SK-N-SH treated with all-trans-retinoic acid at 6 μM for 48 hours (cell line): ENCODE measurements around the gene PRSS33.

ENCODE experiments used
- CSDC2 ChIP-seq: fragments of 250-450 bp; sonication (Bioruptor Pico); IDR thresholded peaks from 2 replicates; pipeline ENCODE4 v1.5.0; 2020; ENCODE audit warnings: mild to moderate bottlenecking, moderate library complexity
- ESRRG ChIP-seq: fragments of 250-450 bp; sonication (Bioruptor Pico); IDR thresholded peaks from 2 replicates; pipeline ENCODE4 v1.6.1; 2021; ENCODE audit warnings: mild to moderate bottlenecking
- PATZ1 ChIP-seq: fragments of 250-450 bp; sonication (Bioruptor Pico); IDR thresholded peaks from 2 replicates; pipeline ENCODE4 v1.8.0; 2020; ENCODE audit warnings: mild to moderate bottlenecking, moderate library complexity, borderline replicate concordance
- TSHZ2 ChIP-seq: fragments of 250-450 bp; sonication (Bioruptor Pico); IDR thresholded peaks from 2 replicates; pipeline ENCODE4 v1.5.0; 2020; ENCODE audit warnings: mild to moderate bottlenecking, moderate library complexity
- ZNF70 ChIP-seq: fragments of 450-650 bp; formaldehyde crosslinking; IDR thresholded peaks from 2 replicates; pipeline ENCODE4 v1.5.0; 2020; ENCODE audit warnings: mild to moderate bottlenecking, moderate library complexity

GRCh38 chr16:2799859-2800226, 12.5 kb upstream of the PRSS33 start:
- TF ChIP-seq PATZ1: no peak
- no peak for TF ChIP-seq TSHZ2 (CRISPR knock-in tag)
- no peak for TF ChIP-seq CSDC2
- no peak for TF ChIP-seq ESRRG
- no peak for TF ChIP-seq ZNF70 (CRISPR knock-in tag)
